ENCODE data around the gene TP53AIP1. TPM values are rescaled to one million over a fixed set of nuclear protein-coding genes. Genes with fewer than 3 reads are reported as not detected.

The TP53AIP1 gene
- total RNA-seq, 1 experiment from 2014 or later = not detected

- no peak overlapping the region for H3K4me3 ChIP-seq
- no peak overlapping the region for H3K27ac ChIP-seq
- H3K9me3 ChIP-seq (replicated peaks) = no peaks in the 10 kb centered on the region
- DNase-seq (ENCODE audit: low read depth in 1 of 2, low spot score in 2 of 2) = no peak
- peaks cover 5% of the 10 kb centered on the region for H3K4me1 ChIP-seq (replicated peaks)
- H3K27me3 ChIP-seq (replicated peaks) = no peaks in the 10 kb centered on the region
- no peaks in the 10 kb centered on the region for H3K36me3 ChIP-seq
These were observed 39.2 kb downstream of the TP53AIP1 start for GRCh38 chr11:128903248-128904061.

GRCh38 chr11:128902515-128903066 is 40.1 kb downstream of the TP53AIP1 start:
- Histone ChIP-seq H3K4me1 (replicated peaks) (no peaks in the 10 kb centered on the region), H3K4me3 (no peak overlapping the region), H3K27me3 (replicated peaks) (no peaks in the 10 kb centered on the region), H3K27ac (no peak overlapping the region), H3K36me3 (no peaks in the 10 kb centered on the region), H3K9me3 (replicated peaks) (no peaks in the 10 kb centered on the region)
- DNase-seq (ENCODE audit: low read depth in 1 of 2, low spot score in 2 of 2) = no peak

- DNase-seq (ENCODE audit: low read depth in 1 of 2, low spot score in 2 of 2) = no peak
- Histone ChIP-seq H3K36me3 (no peaks in the 10 kb centered on the region), H3K27me3 (replicated peaks) (no peaks in the 10 kb centered on the region), H3K4me1 (replicated peaks) (no peaks in the 10 kb centered on the region), H3K27ac (no peak overlapping the region), H3K4me3 (no peak overlapping the region), H3K9me3 (replicated peaks) (no peaks in the 10 kb centered on the region)
These were observed 40.8 kb downstream of the TP53AIP1 start for GRCh38 chr11:128901653-128902514.

GRCh38 chr11:128900468-128900867 is 42.2 kb downstream of the TP53AIP1 start:
- H3K27ac ChIP-seq = no peak overlapping the region
- H3K9me3 ChIP-seq (replicated peaks) = no peaks in the 10 kb centered on the region
- no peaks in the 10 kb centered on the region for H3K36me3 ChIP-seq
- H3K27me3 ChIP-seq (replicated peaks) = no peaks in the 10 kb centered on the region
- no peak for DNase-seq (ENCODE audit: low read depth in 1 of 2, low spot score in 2 of 2)
- no peak overlapping the region for H3K4me3 ChIP-seq
- H3K4me1 ChIP-seq (replicated peaks) = no peaks in the 10 kb centered on the region

GRCh38 chr11:128898580-128899344 is 43.9 kb downstream of the TP53AIP1 start:
- no peak for DNase-seq (ENCODE audit: low read depth in 1 of 2, low spot score in 2 of 2)
- H3K4me3 ChIP-seq = no peak overlapping the region

GRCh38 chr11:128897826-128898225 is 44.8 kb downstream of the TP53AIP1 start:
- no peak for DNase-seq (ENCODE audit: low read depth in 1 of 2, low spot score in 2 of 2)
- no peaks in the 10 kb centered on the region for H3K27me3 ChIP-seq (replicated peaks)
- no peak overlapping the region for H3K4me3 ChIP-seq
- no peaks in the 10 kb centered on the region for H3K9me3 ChIP-seq (replicated peaks)
- no peak overlapping the region for H3K27ac ChIP-seq
- no peaks in the 10 kb centered on the region for H3K36me3 ChIP-seq
- H3K4me1 ChIP-seq (replicated peaks) = no peaks in the 10 kb centered on the region

More at GRCh38 chr11:128898580-128899344, 43.9 kb downstream of the TP53AIP1 start:
- H3K27ac ChIP-seq = no peak overlapping the region
- H3K4me1 ChIP-seq (replicated peaks) = no peaks in the 10 kb centered on the region
- H3K9me3 ChIP-seq (replicated peaks) = no peaks in the 10 kb centered on the region
- H3K36me3 ChIP-seq = no peaks in the 10 kb centered on the region
- no peaks in the 10 kb centered on the region for H3K27me3 ChIP-seq (replicated peaks)

- H3K36me3 ChIP-seq = no peaks in the 10 kb centered on the region
- no peak overlapping the region for H3K4me3 ChIP-seq
- no peaks in the 10 kb centered on the region for H3K27me3 ChIP-seq (replicated peaks)
- no peak overlapping the region for H3K27ac ChIP-seq
- no peaks in the 10 kb centered on the region for H3K4me1 ChIP-seq (replicated peaks)
- DNase-seq (ENCODE audit: low read depth in 1 of 2, low spot score in 2 of 2) = no peak
- no peaks in the 10 kb centered on the region for H3K9me3 ChIP-seq (replicated peaks)
These were observed 46.3 kb downstream of the TP53AIP1 start for GRCh38 chr11:128896356-128896755.

- H3K27ac ChIP-seq = no peak overlapping the region
- H3K9me3 ChIP-seq (replicated peaks) = no peaks in the 10 kb centered on the region
- peaks cover 4% of the 10 kb centered on the region; the same call in 1 of the 2 replicates for H3K27me3 ChIP-seq (replicated peaks)
- H3K36me3 ChIP-seq = no peaks in the 10 kb centered on the region
- H3K4me3 ChIP-seq = no peak overlapping the region
- DNase-seq (ENCODE audit: low read depth in 1 of 2, low spot score in 2 of 2) = no peak
- H3K4me1 ChIP-seq (replicated peaks) = peaks cover 3% of the 10 kb centered on the region; the same call in 1 of the 2 replicates
These were observed 47.1 kb downstream of the TP53AIP1 start for GRCh38 chr11:128895526-128895925.

- peaks cover 3% of the 10 kb centered on the region; the same call in 1 of the 2 replicates for H3K4me1 ChIP-seq (replicated peaks)
- no peaks in the 10 kb centered on the region for H3K36me3 ChIP-seq
- no peaks in the 10 kb centered on the region for H3K9me3 ChIP-seq (replicated peaks)
- no peak overlapping the region for H3K4me3 ChIP-seq
- no peak overlapping the region for H3K27ac ChIP-seq
- H3K27me3 ChIP-seq (replicated peaks) = peaks cover 12% of the 10 kb centered on the region
- DNase-seq (ENCODE audit: low read depth in 1 of 2, low spot score in 2 of 2) = no peak
These were observed 48.0 kb downstream of the TP53AIP1 start for GRCh38 chr11:128894685-128895084.

- no peak overlapping the region for H3K27ac ChIP-seq
- H3K4me3 ChIP-seq = no peak overlapping the region
- H3K27me3 ChIP-seq (replicated peaks) = peaks cover 16% of the 10 kb centered on the region
- DNase-seq (ENCODE audit: low read depth in 1 of 2, low spot score in 2 of 2) = no peak
- H3K36me3 ChIP-seq = no peaks in the 10 kb centered on the region
- H3K9me3 ChIP-seq (replicated peaks) = no peaks in the 10 kb centered on the region
- peaks cover 3% of the 10 kb centered on the region; the same call in 1 of the 2 replicates for H3K4me1 ChIP-seq (replicated peaks)
These were observed 48.4 kb downstream of the TP53AIP1 start for GRCh38 chr11:128894286-128894681.

- no peak for DNase-seq (ENCODE audit: low read depth in 1 of 2, low spot score in 2 of 2)
- Histone ChIP-seq H3K27me3 (replicated peaks) (peaks cover 17% of the 10 kb centered on the region), H3K36me3 (no peaks in the 10 kb centered on the region), H3K9me3 (replicated peaks) (no peaks in the 10 kb centered on the region), H3K4me1 (replicated peaks) (peaks cover 3% of the 10 kb centered on the region; the same call in 1 of the 2 replicates), H3K27ac (no peak overlapping the region), H3K4me3 (no peak overlapping the region)
These were observed 48.9 kb downstream of the TP53AIP1 start for GRCh38 chr11:128893578-128894285.

- no peak for DNase-seq (ENCODE audit: low read depth in 1 of 2, low spot score in 2 of 2)
- Histone ChIP-seq H3K36me3 (no peaks in the 10 kb centered on the region), H3K27ac (no peak overlapping the region), H3K9me3 (replicated peaks) (no peaks in the 10 kb centered on the region), H3K4me3 (no peak overlapping the region), H3K27me3 (replicated peaks) (peaks cover 17% of the 10 kb centered on the region), H3K4me1 (replicated peaks) (peaks cover 3% of the 10 kb centered on the region; the same call in 1 of the 2 replicates)
These were observed 49.7 kb downstream of the TP53AIP1 start for GRCh38 chr11:128892866-128893565.
